Kidney epithelial cell (primary cell): ENCODE data around the gene B4GALNT3. TPM values are rescaled to one million over a fixed set of nuclear protein-coding genes. Genes with fewer than 3 reads are reported as not detected.

Experiments used
- DNase-seq: peaks from one replicate; pipeline ENCODE4 v3.0.0-alpha.2; 2010; ENCODE audit warnings: low read depth
- H3K27me3 ChIP-seq: 2 replicates; pipeline ENCODE4 v1.6.0; 2011; ENCODE audit warnings: low read length; ENCODE audit not compliant: control insufficient read depth, insufficient read depth
- H3K36me3 ChIP-seq: 2 replicates; pipeline ENCODE4 v1.5.1; 2011; ENCODE audit warnings: low read length; ENCODE audit not compliant: control insufficient read depth, insufficient read depth
- H3K4me3 ChIP-seq: 2 replicates; pipeline ENCODE4 v1.5.1; 2011; ENCODE audit warnings: low read depth, mild to moderate bottlenecking, control low read depth, low read length
- total RNA-seq: library from RNA; depleted of rRNA; stranded (reverse); fragments of >200 nt; gene quantifications from 2 replicates; pipeline ENCODE4 v1.2.3, GENCODE V29; 2015
- TF ChIP-seq, protein P1 (sequence below): IDR thresholded peaks from 2 replicates; pipeline ENCODE4 v1.5.1; 2011; ENCODE audit warnings: mild to moderate bottlenecking, moderate library complexity, low read length, control low read depth, inconsistent platforms; ENCODE audit not compliant: insufficient read depth, poor library complexity, severe bottlenecking

Gene B4GALNT3
- total RNA-seq, 1 donor from 2014 or later: 6.8 TPM

DNA sequence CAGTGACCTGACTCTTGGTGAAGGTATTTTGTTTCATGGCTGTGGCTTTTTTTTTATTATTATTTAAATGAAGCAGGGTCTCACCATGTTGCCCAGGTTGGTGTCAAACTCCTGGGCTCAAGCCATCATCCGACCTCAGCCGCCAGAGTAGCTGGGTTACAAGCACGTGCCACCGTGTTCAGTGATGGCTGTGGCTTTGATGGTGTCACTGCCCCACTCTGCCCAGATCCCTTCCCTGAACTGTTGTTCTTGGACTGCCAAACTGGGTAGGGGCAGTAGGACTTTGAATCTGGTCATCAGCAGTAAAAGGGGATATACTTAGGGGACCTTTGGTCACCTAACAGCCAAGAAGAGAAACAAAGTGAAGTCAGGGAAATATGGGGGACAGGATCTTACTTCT lies 19.4 kb downstream of the B4GALNT3 start:
- no peak for DNase-seq
- H3K4me3 ChIP-seq: no peak overlapping the region
- TF ChIP-seq, protein P1, sequence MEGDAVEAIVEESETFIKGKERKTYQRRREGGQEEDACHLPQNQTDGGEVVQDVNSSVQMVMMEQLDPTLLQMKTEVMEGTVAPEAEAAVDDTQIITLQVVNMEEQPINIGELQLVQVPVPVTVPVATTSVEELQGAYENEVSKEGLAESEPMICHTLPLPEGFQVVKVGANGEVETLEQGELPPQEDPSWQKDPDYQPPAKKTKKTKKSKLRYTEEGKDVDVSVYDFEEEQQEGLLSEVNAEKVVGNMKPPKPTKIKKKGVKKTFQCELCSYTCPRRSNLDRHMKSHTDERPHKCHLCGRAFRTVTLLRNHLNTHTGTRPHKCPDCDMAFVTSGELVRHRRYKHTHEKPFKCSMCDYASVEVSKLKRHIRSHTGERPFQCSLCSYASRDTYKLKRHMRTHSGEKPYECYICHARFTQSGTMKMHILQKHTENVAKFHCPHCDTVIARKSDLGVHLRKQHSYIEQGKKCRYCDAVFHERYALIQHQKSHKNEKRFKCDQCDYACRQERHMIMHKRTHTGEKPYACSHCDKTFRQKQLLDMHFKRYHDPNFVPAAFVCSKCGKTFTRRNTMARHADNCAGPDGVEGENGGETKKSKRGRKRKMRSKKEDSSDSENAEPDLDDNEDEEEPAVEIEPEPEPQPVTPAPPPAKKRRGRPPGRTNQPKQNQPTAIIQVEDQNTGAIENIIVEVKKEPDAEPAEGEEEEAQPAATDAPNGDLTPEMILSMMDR: no peak
- no peaks in the 10 kb centered on the region for H3K36me3 ChIP-seq
- H3K27me3 ChIP-seq: no peaks in the 10 kb centered on the region

DNA sequence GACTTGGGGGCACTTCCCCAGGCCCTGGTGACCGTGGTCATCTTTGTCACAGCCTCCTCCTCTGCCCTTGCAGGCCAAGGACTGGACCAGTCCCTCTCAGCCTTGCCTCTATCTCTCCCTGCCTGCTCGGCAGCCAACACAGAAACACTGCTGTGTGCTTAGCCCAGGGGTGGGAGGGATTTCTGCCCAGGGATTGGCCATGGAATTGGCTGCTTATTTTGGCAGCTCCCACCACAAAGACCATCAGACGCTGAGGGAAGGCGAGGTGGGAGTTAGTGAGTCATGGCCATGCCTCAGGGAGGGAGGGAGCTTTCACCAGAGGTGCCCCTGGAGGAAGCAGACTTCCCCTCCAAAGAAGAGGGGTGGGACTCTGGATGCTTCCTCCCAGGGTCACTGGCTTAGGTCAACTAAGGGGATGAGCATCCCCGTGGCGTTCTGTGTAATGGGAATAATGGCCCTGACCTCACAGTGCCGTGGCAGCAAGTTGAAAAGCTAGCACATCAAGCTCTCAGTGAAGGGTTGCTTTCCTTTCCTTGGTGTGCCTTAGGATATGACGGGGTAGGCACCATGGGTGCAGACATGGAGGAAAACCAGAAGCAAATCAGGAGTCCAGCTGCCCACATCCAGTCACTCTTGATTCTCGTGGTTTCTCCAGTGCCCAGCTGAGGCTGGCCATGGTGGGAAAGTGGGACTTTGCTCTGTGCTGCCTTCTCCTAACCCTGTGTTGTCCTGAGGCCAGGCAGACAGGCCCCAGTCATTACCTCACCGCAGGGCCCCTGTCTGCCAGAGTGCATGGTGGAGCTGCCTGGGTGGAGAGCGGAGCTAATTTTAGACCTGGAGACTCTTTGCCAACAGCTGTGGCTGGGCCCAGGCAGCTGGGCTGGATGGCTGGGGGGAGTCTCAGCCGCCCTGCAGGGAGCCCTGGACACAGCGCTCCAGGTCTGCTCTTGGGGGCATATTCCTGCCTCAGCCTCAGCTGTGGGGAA lies 21.4 kb downstream of the B4GALNT3 start:
- Histone ChIP-seq H3K36me3 (no peaks in the 10 kb centered on the region), H3K27me3 (no peaks in the 10 kb centered on the region), H3K4me3 (no peak overlapping the region)
- DNase-seq: no peak
- TF ChIP-seq, protein P1: no peak

DNA sequence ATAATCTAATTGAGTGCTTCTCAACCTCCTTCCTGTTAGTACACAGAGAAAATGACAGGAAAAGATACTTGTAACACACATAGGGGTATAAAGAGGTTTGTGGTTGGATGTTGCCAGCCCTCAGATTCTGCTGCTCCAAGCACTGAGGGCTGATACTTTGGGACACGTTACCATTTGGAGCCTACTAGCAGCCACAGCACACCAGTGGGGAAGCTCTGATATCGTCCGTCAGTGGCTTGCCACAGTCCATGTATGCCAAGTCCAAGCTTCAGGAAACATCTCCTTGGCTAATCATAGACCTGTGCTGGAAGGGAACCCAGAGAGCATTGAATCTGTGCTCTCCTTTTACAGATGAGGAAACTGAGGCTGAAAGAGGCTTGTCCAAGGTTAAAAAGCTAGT lies 22.3 kb downstream of the B4GALNT3 start:
- no peak for DNase-seq
- TF ChIP-seq, protein P1: no peak
- Histone ChIP-seq H3K27me3 (no peaks in the 10 kb centered on the region), H3K36me3 (no peaks in the 10 kb centered on the region), H3K4me3 (no peak overlapping the region)

DNA sequence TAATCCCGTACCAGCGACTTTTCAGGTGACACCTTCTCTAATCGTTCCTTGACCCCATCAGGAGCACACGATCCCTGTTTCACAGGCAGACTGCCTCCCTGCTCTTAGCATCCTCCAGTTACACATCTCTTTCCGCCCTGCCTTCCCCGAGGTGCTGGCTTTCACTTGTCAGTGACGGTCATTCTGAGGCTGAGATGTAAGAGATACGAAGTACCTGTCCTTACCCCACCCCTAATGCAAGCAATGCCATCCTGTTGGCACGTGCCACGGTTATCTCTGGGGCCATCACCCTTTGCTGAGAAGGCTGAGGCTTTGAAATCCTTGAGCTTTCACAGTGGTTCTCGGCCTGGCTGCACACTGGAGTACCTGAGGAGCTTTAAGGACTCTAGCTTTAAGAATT lies 24.4 kb downstream of the B4GALNT3 start:
- TF ChIP-seq, protein P1: no peak
- no peaks in the 10 kb centered on the region for H3K27me3 ChIP-seq
- no peak for DNase-seq
- H3K4me3 ChIP-seq: no peak overlapping the region
- H3K36me3 ChIP-seq: no peaks in the 10 kb centered on the region

DNA sequence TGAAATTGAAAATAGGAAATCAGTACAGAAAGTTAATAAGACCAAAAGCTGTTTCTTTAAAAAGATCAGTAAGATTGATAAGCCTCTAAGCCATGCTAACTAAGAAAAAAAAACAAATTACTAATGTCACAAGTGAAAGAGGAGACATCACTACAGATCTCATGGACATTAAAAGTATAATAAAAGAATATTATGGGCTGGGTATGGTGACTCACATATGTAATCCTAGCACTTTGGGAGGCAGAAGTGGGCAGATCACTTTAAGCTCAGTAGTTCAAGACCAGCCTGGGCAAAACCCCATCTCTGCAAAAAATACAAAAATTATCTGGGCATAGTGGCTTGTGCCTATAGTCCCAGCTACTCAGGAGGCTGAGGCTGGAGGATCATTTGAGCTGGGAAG lies 30.5 kb downstream of the B4GALNT3 start:
- H3K36me3 ChIP-seq: no peaks in the 10 kb centered on the region
- TF ChIP-seq, protein P1: no peak
- no peaks in the 10 kb centered on the region for H3K27me3 ChIP-seq
- H3K4me3 ChIP-seq: no peak overlapping the region
- DNase-seq: no peak
